HepG2 (cell line): Measurements from ENCODE around the gene TPPP2. TPM values are rescaled to one million over a fixed set of nuclear protein-coding genes. Genes with fewer than 3 reads are reported as not detected.
A peak's percentile ranks its signal among the peaks of the same experiment; 100 is the strongest.

ENCODE experiments used
- CBX1 ChIP-seq: IDR thresholded peaks from one replicate; pipeline ENCODE4 v1.6.1; 2016; ENCODE audit warnings: antibody characterized with exemption, low read depth
- CEBPB ChIP-seq: IDR thresholded peaks from 2 replicates; pipeline ENCODE4 v1.6.1; 2011; ENCODE audit warnings: low read depth, low read length, improper control_type of control experiment, borderline replicate concordance
- CEBPG ChIP-seq: IDR thresholded peaks from 2 replicates; pipeline ENCODE4 v1.6.1; 2016
- GLI4 ChIP-seq: sonication (generic); formaldehyde crosslinking; IDR thresholded peaks from 2 replicates; pipeline ENCODE4 v1.5.1; 2020; ENCODE audit warnings: missing genetic modification reagents, mild to moderate bottlenecking, moderate library complexity, borderline replicate concordance
- MIER3 ChIP-seq: IDR thresholded peaks from 2 replicates; pipeline ENCODE4 v1.6.1; 2016; ENCODE audit warnings: missing compliant biosample characterization, borderline replicate concordance
- NCOA1 ChIP-seq: sonication (generic); formaldehyde crosslinking; IDR thresholded peaks from 2 replicates; pipeline ENCODE4 v1.9.0; 2021; ENCODE audit warnings: missing genetic modification reagents
- NFE2L2 ChIP-seq: fragments of 150-350 bp; IDR thresholded peaks from 2 replicates; pipeline ENCODE4 v1.6.1; 2014; ENCODE audit warnings: low read length
- NR2F1 ChIP-seq, 2 experiments: fragments of 450-650 bp in 1 of 2; formaldehyde crosslinking in 1 of 2; IDR thresholded peaks; 2 replicates each; pipeline versions ENCODE4 v1.5.0 to v1.6.1; 2016 to 2020; ENCODE audit warnings: mild to moderate bottlenecking in 1 of 2, missing compliant biosample characterization in 1 of 2, missing genetic modification reagents in 1 of 2, moderate library complexity in 1 of 2
- PHF21A ChIP-seq: sonication (generic); formaldehyde crosslinking; IDR thresholded peaks from 2 replicates; pipeline ENCODE4 v1.5.0; 2020; ENCODE audit warnings: mild to moderate bottlenecking, missing genetic modification reagents
- PITX1 ChIP-seq: sonication (generic); formaldehyde crosslinking; IDR thresholded peaks from 2 replicates; pipeline ENCODE4 v1.5.1; 2020; ENCODE audit warnings: mild to moderate bottlenecking, missing genetic modification reagents
- STAT6 ChIP-seq: sonication (generic); formaldehyde crosslinking; IDR thresholded peaks from 2 replicates; pipeline ENCODE4 v1.4.0; 2020; ENCODE audit warnings: missing genetic modification reagents, mild to moderate bottlenecking, borderline replicate concordance
- ZBTB20 ChIP-seq: sonication (generic); formaldehyde crosslinking; IDR thresholded peaks from 2 replicates; pipeline ENCODE4 v1.8.1; 2023; ENCODE audit warnings: missing genetic modification reagents, low read depth, mild to moderate bottlenecking, borderline replicate concordance
- ZBTB7B ChIP-seq: sonication (generic); formaldehyde crosslinking; IDR thresholded peaks from 2 replicates; pipeline ENCODE4 v1.4.0; 2020; ENCODE audit warnings: missing genetic modification reagents
- ZNF142 ChIP-seq: sonication (generic); formaldehyde crosslinking; IDR thresholded peaks from 2 replicates; pipeline ENCODE4 v1.4.0; 2020; ENCODE audit warnings: missing genetic modification reagents
- ZNF296 ChIP-seq: sonication (generic); formaldehyde crosslinking; conservative IDR thresholded peaks from 2 replicates; pipeline ENCODE4 v1.5.0; 2020; ENCODE audit warnings: mild to moderate bottlenecking, missing genetic modification reagents
- ZNF572 ChIP-seq: sonication (generic); formaldehyde crosslinking; IDR thresholded peaks from 2 replicates; pipeline ENCODE4 v1.5.1; 2020; ENCODE audit warnings: mild to moderate bottlenecking, missing genetic modification reagents
- ZNF652 ChIP-seq: IDR thresholded peaks from 2 replicates; pipeline ENCODE4 v1.6.1; 2016; ENCODE audit warnings: low read depth, borderline replicate concordance
- polyA plus RNA-seq, 8 experiments: library from polyadenylated mRNA; depleted of rRNA in 3 of 8; stranded (reverse) in 7 of 8; unstranded in 1 of 8; fragments of >200 nt; fragmentation: Illumina TruSeq in 4 of 8; extraction: Trizol in 4 of 8; gene quantifications; 2 replicates each; pipeline versions ENCODE4 v1.2.1 to v1.2.3, GENCODE V29; 2011 to 2016; ENCODE audit warnings: low read depth in 4 of 8, missing spikeins in 1 of 8, mixed read lengths in 1 of 8; ENCODE audit not compliant: insufficient read depth in 1 of 8
- total RNA-seq, 5 experiments: library from RNA; depleted of rRNA; stranded (reverse); fragments of >200 nt; fragmentation: Illumina TruSeq; extraction: Trizol; gene quantifications; 2 replicates each; pipeline ENCODE4 v1.2.3, GENCODE V29; 2016; ENCODE audit warnings: low read depth in 1 of 5
- TF ChIP-seq, protein P1 (sequence below): sonication (generic); formaldehyde crosslinking; IDR thresholded peaks from 2 replicates; pipeline ENCODE4 v1.4.0; 2020; ENCODE audit warnings: missing genetic modification reagents; ENCODE audit errors: not compliant biosample characterization
- TF ChIP-seq, protein P2 (sequence below): sonication (generic); formaldehyde crosslinking; conservative IDR thresholded peaks from 2 replicates; pipeline ENCODE4 v1.4.0; 2020; ENCODE audit warnings: mild to moderate bottlenecking, missing genetic modification reagents, moderate library complexity

Gene TPPP2
- total and polyA plus RNA-seq, 2 of the 13 experiments (the other 11 are each of a cell fraction or from before 2014, with no cell fraction given) = 0.58 to 4.2 TPM

GRCh38 chr14:21058903-21059302 lies 28.9 kb downstream of the TPPP2 start (continued):
- TF ChIP-seq, protein P1, sequence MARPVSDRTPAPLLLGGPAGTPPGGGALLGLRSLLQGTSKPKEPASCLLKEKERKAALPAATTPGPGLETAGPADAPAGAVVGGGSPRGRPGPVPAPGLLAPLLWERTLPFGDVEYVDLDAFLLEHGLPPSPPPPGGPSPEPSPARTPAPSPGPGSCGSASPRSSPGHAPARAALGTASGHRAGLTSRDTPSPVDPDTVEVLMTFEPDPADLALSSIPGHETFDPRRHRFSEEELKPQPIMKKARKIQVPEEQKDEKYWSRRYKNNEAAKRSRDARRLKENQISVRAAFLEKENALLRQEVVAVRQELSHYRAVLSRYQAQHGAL (CRISPR knock-in tag) = no peak
- TF ChIP-seq CBX1 = no peak
- TF ChIP-seq MIER3 (CRISPR knock-in tag) = no peak
- TF ChIP-seq PHF21A = 0 out of 2 replicates have a peak, but pooled peaks have one; percentile 23
- no peak for TF ChIP-seq ZNF572 (CRISPR knock-in tag)
- TF ChIP-seq PITX1 (CRISPR knock-in tag) = no peak
- no peak for TF ChIP-seq NFE2L2
- no peak for TF ChIP-seq CEBPB
- no peak for TF ChIP-seq NCOA1 (CRISPR knock-in tag)
- TF ChIP-seq CEBPG (CRISPR knock-in tag) = no peak
- no peak for TF ChIP-seq ZNF296 (CRISPR knock-in tag)
- no peak for TF ChIP-seq ZBTB7B (CRISPR knock-in tag)
- TF ChIP-seq NR2F1 (CRISPR knock-in tag; IDR thresholded peaks at IDR 0.05) = no peak
- no peak for TF ChIP-seq ZNF142 (CRISPR knock-in tag)
- no peak for TF ChIP-seq ZNF652 (CRISPR knock-in tag)
- TF ChIP-seq ZBTB20 (CRISPR knock-in tag) = no peak
- TF ChIP-seq, protein P2, sequence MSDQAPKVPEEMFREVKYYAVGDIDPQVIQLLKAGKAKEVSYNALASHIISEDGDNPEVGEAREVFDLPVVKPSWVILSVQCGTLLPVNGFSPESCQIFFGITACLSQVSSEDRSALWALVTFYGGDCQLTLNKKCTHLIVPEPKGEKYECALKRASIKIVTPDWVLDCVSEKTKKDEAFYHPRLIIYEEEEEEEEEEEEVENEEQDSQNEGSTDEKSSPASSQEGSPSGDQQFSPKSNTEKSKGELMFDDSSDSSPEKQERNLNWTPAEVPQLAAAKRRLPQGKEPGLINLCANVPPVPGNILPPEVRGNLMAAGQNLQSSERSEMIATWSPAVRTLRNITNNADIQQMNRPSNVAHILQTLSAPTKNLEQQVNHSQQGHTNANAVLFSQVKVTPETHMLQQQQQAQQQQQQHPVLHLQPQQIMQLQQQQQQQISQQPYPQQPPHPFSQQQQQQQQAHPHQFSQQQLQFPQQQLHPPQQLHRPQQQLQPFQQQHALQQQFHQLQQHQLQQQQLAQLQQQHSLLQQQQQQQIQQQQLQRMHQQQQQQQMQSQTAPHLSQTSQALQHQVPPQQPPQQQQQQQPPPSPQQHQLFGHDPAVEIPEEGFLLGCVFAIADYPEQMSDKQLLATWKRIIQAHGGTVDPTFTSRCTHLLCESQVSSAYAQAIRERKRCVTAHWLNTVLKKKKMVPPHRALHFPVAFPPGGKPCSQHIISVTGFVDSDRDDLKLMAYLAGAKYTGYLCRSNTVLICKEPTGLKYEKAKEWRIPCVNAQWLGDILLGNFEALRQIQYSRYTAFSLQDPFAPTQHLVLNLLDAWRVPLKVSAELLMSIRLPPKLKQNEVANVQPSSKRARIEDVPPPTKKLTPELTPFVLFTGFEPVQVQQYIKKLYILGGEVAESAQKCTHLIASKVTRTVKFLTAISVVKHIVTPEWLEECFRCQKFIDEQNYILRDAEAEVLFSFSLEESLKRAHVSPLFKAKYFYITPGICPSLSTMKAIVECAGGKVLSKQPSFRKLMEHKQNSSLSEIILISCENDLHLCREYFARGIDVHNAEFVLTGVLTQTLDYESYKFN (CRISPR knock-in tag) = 0 out of 2 replicates have a peak, but pooled peaks have one; percentile 36
- TF ChIP-seq GLI4 (CRISPR knock-in tag) = no peak
- no peak for TF ChIP-seq STAT6
